ENCODE results near the gene WDR62.

DNA sequence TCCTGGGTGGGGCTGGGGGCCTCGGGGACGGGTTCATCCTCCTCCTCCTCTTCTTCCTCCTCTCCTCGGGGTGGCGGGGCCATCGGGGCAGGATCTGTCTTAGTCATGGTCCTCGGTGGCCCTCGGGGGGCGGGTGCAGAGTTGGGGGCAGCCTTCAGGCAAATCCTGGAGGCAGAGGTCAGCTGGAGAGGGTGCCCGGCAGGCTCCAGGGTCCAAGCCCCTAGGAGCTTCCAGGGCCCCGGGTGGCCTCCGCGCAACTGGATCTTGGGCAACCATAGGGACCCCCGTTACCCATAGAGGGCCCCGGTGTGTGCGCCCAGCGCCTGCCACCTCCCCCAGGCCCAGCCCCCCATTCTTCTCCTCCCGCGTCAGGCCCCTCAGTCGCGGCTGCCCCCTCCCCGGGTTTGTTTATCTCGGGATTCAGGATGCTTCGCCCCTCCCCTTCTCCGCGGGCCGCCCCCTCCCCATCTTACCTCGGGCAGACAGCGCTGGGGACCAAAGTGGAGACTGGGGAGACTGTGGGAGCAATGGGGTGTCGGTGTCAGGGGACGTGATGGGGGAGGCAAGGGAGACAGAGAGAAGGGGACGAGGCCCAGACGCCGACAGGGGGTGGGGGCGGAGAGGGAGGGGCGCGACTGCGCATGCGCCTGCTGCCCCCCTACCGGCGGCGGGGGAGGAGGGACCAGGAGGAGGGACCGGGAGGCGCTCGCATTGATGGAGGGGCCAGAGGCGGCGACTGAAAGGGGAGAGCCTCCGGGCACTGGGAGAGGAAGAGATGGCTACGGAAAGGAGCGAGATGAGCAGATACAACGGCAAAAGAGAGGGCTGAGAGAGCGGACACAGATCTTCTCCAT lies 22.2 kb upstream of the WDR62 start, which contains the start of gene CLIP3:
- TF ChIP-seq, protein P1, sequence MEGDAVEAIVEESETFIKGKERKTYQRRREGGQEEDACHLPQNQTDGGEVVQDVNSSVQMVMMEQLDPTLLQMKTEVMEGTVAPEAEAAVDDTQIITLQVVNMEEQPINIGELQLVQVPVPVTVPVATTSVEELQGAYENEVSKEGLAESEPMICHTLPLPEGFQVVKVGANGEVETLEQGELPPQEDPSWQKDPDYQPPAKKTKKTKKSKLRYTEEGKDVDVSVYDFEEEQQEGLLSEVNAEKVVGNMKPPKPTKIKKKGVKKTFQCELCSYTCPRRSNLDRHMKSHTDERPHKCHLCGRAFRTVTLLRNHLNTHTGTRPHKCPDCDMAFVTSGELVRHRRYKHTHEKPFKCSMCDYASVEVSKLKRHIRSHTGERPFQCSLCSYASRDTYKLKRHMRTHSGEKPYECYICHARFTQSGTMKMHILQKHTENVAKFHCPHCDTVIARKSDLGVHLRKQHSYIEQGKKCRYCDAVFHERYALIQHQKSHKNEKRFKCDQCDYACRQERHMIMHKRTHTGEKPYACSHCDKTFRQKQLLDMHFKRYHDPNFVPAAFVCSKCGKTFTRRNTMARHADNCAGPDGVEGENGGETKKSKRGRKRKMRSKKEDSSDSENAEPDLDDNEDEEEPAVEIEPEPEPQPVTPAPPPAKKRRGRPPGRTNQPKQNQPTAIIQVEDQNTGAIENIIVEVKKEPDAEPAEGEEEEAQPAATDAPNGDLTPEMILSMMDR (IDR thresholded peaks at IDR 0.05) = no peak
- TF ChIP-seq POLR2A (IDR thresholded peaks at IDR 0.05) (no peak), POLR2AphosphoS5 (IDR thresholded peaks at IDR 0.05) (no peak)
